HL-60 (cell line): ENCODE measurements around the gene NAV2.

Source experiments
- GABPA ChIP-seq: IDR thresholded peaks from 2 replicates; pipeline ENCODE4 v1.6.1; 2012; ENCODE audit warnings: low read depth
- POLR2AphosphoS5 ChIP-seq: IDR thresholded peaks from 2 replicates; pipeline ENCODE4 v1.6.1; 2012; ENCODE audit warnings: low read depth
- SPI1 ChIP-seq: IDR thresholded peaks from 2 replicates; pipeline ENCODE4 v1.6.1; 2012; ENCODE audit warnings: low read depth, mild to moderate bottlenecking, borderline replicate concordance
- TF ChIP-seq, protein P1 (sequence below): IDR thresholded peaks from one replicate; pipeline ENCODE4 v1.5.1; 2011; ENCODE audit warnings: low read length, control low read depth, inconsistent platforms; ENCODE audit not compliant: insufficient read depth

DNA sequence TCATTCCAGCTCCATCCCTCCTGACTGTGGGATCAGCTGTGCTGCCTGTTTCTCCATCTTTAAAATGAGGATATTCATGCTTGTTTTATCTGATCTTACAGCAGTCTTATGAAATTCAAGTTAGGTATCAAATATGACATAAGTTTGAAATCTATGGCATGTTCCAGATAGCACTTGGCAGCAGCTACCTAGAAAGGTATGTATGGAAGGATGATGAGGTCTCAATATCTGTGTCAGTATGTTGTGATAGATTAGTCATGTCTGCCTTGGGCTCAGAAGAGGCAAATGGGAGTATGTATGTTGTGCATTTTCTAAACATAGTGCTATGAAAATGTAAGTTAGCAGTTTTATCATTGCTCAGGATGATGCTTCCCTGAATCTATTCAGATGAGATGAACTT, 122.1 kb downstream of the NAV2 start:
- TF ChIP-seq GABPA = no peak
- TF ChIP-seq, protein P1, sequence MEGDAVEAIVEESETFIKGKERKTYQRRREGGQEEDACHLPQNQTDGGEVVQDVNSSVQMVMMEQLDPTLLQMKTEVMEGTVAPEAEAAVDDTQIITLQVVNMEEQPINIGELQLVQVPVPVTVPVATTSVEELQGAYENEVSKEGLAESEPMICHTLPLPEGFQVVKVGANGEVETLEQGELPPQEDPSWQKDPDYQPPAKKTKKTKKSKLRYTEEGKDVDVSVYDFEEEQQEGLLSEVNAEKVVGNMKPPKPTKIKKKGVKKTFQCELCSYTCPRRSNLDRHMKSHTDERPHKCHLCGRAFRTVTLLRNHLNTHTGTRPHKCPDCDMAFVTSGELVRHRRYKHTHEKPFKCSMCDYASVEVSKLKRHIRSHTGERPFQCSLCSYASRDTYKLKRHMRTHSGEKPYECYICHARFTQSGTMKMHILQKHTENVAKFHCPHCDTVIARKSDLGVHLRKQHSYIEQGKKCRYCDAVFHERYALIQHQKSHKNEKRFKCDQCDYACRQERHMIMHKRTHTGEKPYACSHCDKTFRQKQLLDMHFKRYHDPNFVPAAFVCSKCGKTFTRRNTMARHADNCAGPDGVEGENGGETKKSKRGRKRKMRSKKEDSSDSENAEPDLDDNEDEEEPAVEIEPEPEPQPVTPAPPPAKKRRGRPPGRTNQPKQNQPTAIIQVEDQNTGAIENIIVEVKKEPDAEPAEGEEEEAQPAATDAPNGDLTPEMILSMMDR = no peak
- TF ChIP-seq POLR2AphosphoS5 = no peak
- TF ChIP-seq SPI1 = no peak
